ENCODE data around the gene STEAP4. TPM values are rescaled to one million over a fixed set of nuclear protein-coding genes. Genes with fewer than 3 reads are reported as not detected.
A peak's percentile ranks its signal among the peaks of the same experiment; 100 is the strongest.

STEAP4 gene
- total and polyA plus RNA-seq, 2 experiments from 2014 or later, result 0.06 TPM; not detected in 1

- peaks cover 13% of the 10 kb centered on the region for H3K4me1 Mint-ChIP-seq
- H3K4me1 ChIP-seq (ENCODE audit: insufficient read depth), result peaks cover 7% of the 10 kb centered on the region; the same call in 1 of the 2 replicates
- no peaks in the 10 kb centered on the region for H3K9me3 Mint-ChIP-seq
- peaks cover 26% of the 10 kb centered on the region for H3K27me3 ChIP-seq (ENCODE audit: insufficient read depth)
- no peaks in the 10 kb centered on the region for H3K9me2 ChIP-seq (ENCODE audit: insufficient read depth)
- H3K4me3 Mint-ChIP-seq, result peak overlapping the region; percentile 82; the same call in 2 of the 3 replicates
- no peaks in the 10 kb centered on the region for H3F3A ChIP-seq (replicated peaks; ENCODE audit: low read depth)
- DNase-seq (ENCODE audit: low spot score) (peak; percentile 6), ATAC-seq (no peak)
- H2AFZ ChIP-seq, result peak overlapping the region; percentile 93
- H3K36me3 Mint-ChIP-seq (ENCODE audit: low read depth), result no peaks in the 10 kb centered on the region
- H3K27ac ChIP-seq (ENCODE audit: low read depth), result no peak overlapping the region
- no peaks in the 10 kb centered on the region for H4K20me1 ChIP-seq (replicated peaks; ENCODE audit: insufficient read depth)
- TF ChIP-seq EZH2 (IDR thresholded peaks at IDR 0.05; ENCODE audit: low read depth, unreplicated experiment), result no peak
- TF ChIP-seq ETS1 (IDR thresholded peaks at IDR 0.05), result no peak
- TF ChIP-seq ZNF114 (CRISPR knock-in tag; IDR thresholded peaks at IDR 0.05), result no peak
- TF ChIP-seq EZH2phosphoT487 (IDR thresholded peaks at IDR 0.05; ENCODE audit: unreplicated experiment), result no peak
- no peak for TF ChIP-seq POLR2AphosphoS5 (IDR thresholded peaks at IDR 0.05; ENCODE audit: low read depth)
- TF ChIP-seq ZNF331 (CRISPR knock-in tag; IDR thresholded peaks at IDR 0.05; ENCODE audit: low read depth), result no peak
- TF ChIP-seq ZNF462 (CRISPR knock-in tag; IDR thresholded peaks at IDR 0.05), result no peak
- TF ChIP-seq CREB1 (CRISPR knock-in tag; IDR thresholded peaks at IDR 0.05; ENCODE audit: low read depth), result no peak
- TF ChIP-seq JUNB (IDR thresholded peaks at IDR 0.05; ENCODE audit: unreplicated experiment), result no peak
- no peak for TF ChIP-seq STAT1 (IDR thresholded peaks at IDR 0.05; ENCODE audit: unreplicated experiment)
- no peak for TF ChIP-seq REST (IDR thresholded peaks at IDR 0.05; ENCODE audit: unreplicated experiment)
- no peak for TF ChIP-seq CTCF (conservative IDR thresholded peaks at IDR 0.05; ENCODE audit: low read depth in 2 of 2)
- TF ChIP-seq NANOG (IDR thresholded peaks at IDR 0.05; ENCODE audit: borderline replicate concordance), result no peak
- no peaks in the 10 kb centered on the region for H3K36me3 ChIP-seq (ENCODE audit: insufficient read depth)
- H3K4me3 ChIP-seq, result peak overlapping the region; percentile 65
- no peak overlapping the region for H3K27ac Mint-ChIP-seq
- peaks cover 13% of the 10 kb centered on the region for H3K27me3 Mint-ChIP-seq (ENCODE audit: insufficient read depth, low read depth, poor library complexity)
- H3K4me2 ChIP-seq, result peak overlapping the region; percentile 89; the same call in 1 of the 2 replicates
- H3K79me2 ChIP-seq (replicated peaks; ENCODE audit: insufficient read depth), result no peaks in the 10 kb centered on the region
These were observed 718 bp upstream of the STEAP4 start for GRCh38 chr7:88307412-88307811.

Measured in GM23338 (cell line).